ENCODE data around the gene SSR4.
A peak's percentile ranks its signal among the peaks of the same experiment; 100 is the strongest.
"Not testable (repeated sequence)": the region's sequence is repeated elsewhere in the genome, so short reads cannot be mapped to it uniquely, and the experiment has no call there.

Gene SSR4

GRCh38 chrX:153794018-153794896 is at the start of gene SSR4, which contains the start of gene IDH3G:
Gene SSR4, plus strand, starts transcription at chrX:153794668. Its CDS starts 20 bp downstream, at chrX:153794688.
Gene IDH3G, minus strand, starts transcription at chrX:153794375. Its CDS starts 49 bp downstream, at chrX:153794326.
- DNase-seq (ENCODE audit: low read depth), result peak; percentile 83

- not testable (repeated sequence) for DNase-seq (ENCODE audit: low read depth)
These were observed 49.4 kb upstream of the SSR4 start for GRCh38 chrX:153745067-153745433.

- DNase-seq (ENCODE audit: low read depth), result no peak
These were observed 48.1 kb upstream of the SSR4 start for GRCh38 chrX:153746359-153746758.

GRCh38 chrX:153746991-153747390 is 47.5 kb upstream of the SSR4 start:
- DNase-seq (ENCODE audit: low read depth), result not testable (repeated sequence)

GRCh38 chrX:153749017-153749416 is 45.5 kb upstream of the SSR4 start:
- not testable (repeated sequence) for DNase-seq (ENCODE audit: low read depth)

- DNase-seq (ENCODE audit: low read depth), result no peak
These were observed 44.2 kb upstream of the SSR4 start for GRCh38 chrX:153750127-153750774.

- DNase-seq (ENCODE audit: low read depth), result no peak
These were observed 39.3 kb upstream of the SSR4 start for GRCh38 chrX:153755136-153755535.

GRCh38 chrX:153761863-153762262 is 32.6 kb upstream of the SSR4 start:
- DNase-seq (ENCODE audit: low read depth), result no peak

- no peak for DNase-seq (ENCODE audit: low read depth)
These were observed 31.8 kb upstream of the SSR4 start for GRCh38 chrX:153762626-153763173.

- DNase-seq (ENCODE audit: low read depth), result no peak
These were observed 31.1 kb upstream of the SSR4 start for GRCh38 chrX:153763298-153763932.

GRCh38 chrX:153763989-153764755 is 30.3 kb upstream of the SSR4 start, which contains the start of gene PLXNB3:
Gene PLXNB3, plus strand, starts transcription at chrX:153764249. Its CDS starts 1,287 bp downstream, at chrX:153765536.
- peak; percentile 48 for DNase-seq (ENCODE audit: low read depth)

GRCh38 chrX:153764786-153765137 is 29.7 kb upstream of the SSR4 start:
- DNase-seq (ENCODE audit: low read depth), result no peak

- no peak for DNase-seq (ENCODE audit: low read depth)
These were observed 29.1 kb upstream of the SSR4 start for GRCh38 chrX:153765138-153766079.

- peak; percentile 21 for DNase-seq (ENCODE audit: low read depth)
These were observed 28.2 kb upstream of the SSR4 start for GRCh38 chrX:153766098-153766817.

- DNase-seq (ENCODE audit: low read depth), result no peak
These were observed 27.4 kb upstream of the SSR4 start for GRCh38 chrX:153766871-153767673.

GRCh38 chrX:153767674-153768055 is 26.8 kb upstream of the SSR4 start:
- DNase-seq (ENCODE audit: low read depth), result no peak

- DNase-seq (ENCODE audit: low read depth), result no peak
These were observed 25.9 kb upstream of the SSR4 start for GRCh38 chrX:153768311-153769157.

Data from stromal cell of bone marrow (primary cell).